ENCODE data around the gene EXOC6.

- TF ChIP-seq EP300 (conservative IDR thresholded peaks at IDR 0.05; ENCODE audit: poor library complexity, severe bottlenecking), result no peak
- no peak for TF ChIP-seq CTCF (IDR thresholded peaks at IDR 0.05; ENCODE audit: poor library complexity, severe bottlenecking)
- no peak for TF ChIP-seq RAD21 (conservative IDR thresholded peaks at IDR 0.05)
Measured at GRCh38 chr10:93026072-93026471, 177.8 kb downstream of the EXOC6 start.

Data from neural cell (in vitro differentiated cells).